ENCODE data around the gene OTOR. TPM values are rescaled to one million over a fixed set of nuclear protein-coding genes. Genes with fewer than 3 reads are reported as not detected.

OTOR gene
- total RNA-seq, 1 donor from 2014 or later, result 0.82 TPM

GRCh38 chr20:16745204-16745603 is 3.0 kb upstream of the OTOR start:
- DNase-seq (ENCODE audit: low spot score in 2 of 2), result no peak
- no peak for FAIRE-seq

GRCh38 chr20:16747291-16747811 is 807 bp upstream of the OTOR start:
- DNase-seq (ENCODE audit: low spot score in 2 of 2) (no peak), FAIRE-seq (no peak)

- FAIRE-seq (no peak), DNase-seq (ENCODE audit: low spot score in 2 of 2) (no peak)
These were observed 1.4 kb downstream of the OTOR start for GRCh38 chr20:16749573-16749972.

DNA sequence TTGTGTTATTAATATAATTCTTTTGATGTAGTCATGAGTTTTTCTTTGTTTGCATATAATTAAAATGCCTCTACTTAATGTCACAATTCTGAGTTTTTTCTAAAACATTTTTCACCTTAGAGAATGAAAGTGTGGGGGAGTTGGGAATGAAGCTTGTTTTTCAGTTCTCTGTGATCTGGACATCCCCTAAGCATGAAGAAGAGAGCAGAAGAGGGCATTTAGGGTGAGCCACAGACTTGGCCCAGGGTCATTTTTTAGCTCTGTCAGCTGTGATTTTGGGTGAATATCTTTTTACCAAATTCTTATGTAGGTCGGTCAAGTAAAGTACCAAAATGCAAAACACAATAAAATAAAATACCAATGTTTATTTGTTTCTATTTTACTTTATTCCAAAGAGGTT is 3.9 kb downstream of the OTOR start:
- DNase-seq (ENCODE audit: low spot score in 2 of 2) (no peak), FAIRE-seq (no peak)

GRCh38 chr20:16752901-16753300 is 4.7 kb downstream of the OTOR start:
- FAIRE-seq, result no peak

DNA sequence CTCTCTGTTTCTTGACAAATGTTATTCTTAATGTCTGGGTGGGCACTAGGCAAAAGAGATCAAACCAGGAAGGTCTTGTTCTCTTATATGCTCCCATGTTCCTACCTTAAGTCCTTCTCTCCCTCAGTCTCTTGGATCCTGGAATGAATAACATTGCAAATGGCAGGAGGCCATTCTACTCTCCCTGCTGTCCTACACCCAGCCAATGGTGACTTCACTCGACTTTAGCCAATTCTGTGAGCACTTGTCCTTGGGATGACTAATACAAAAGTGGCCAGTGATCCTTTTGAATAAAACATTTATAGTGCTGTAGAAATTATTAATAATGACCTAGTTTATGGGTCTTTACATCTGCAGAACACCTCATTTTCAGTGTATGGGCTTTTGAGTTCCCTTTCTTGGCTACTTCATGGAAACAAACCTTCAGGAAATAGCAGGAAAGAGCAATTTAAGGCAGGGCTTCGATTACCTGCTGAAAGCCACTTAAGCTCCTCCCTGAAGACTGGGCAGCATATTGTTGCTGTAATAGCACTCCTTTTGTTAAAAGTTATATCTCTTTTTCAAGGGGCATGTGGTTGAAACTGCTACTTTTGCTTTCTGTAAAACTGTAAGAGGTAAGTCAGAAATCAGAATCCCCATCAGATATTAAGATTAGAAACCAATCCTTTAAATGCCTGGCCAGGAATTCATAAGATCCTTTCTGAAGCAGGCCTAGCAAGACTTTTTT is 10.5 kb downstream of the OTOR start:
- FAIRE-seq, result no peak
- DNase-seq (ENCODE audit: low spot score in 2 of 2), result no peak

More at GRCh38 chr20:16752901-16753300, 4.7 kb downstream of the OTOR start:
- no peak for DNase-seq (ENCODE audit: low spot score in 2 of 2)

- DNase-seq (ENCODE audit: low spot score in 2 of 2) (no peak), FAIRE-seq (no peak)
These were observed 11.0 kb downstream of the OTOR start for GRCh38 chr20:16759181-16759563.

- FAIRE-seq (no peak), DNase-seq (ENCODE audit: low spot score in 2 of 2) (no peak)
These were observed 12.5 kb downstream of the OTOR start for GRCh38 chr20:16760431-16761304.

GRCh38 chr20:16761305-16761829 is 13.2 kb downstream of the OTOR start:
- no peak for FAIRE-seq
- DNase-seq (ENCODE audit: low spot score in 2 of 2), result peak; percentile 25 to 56

- FAIRE-seq, result no peak
- no peak for DNase-seq (ENCODE audit: low spot score in 2 of 2)
These were observed 16.4 kb downstream of the OTOR start for GRCh38 chr20:16764560-16764959.

- FAIRE-seq (no peak), DNase-seq (ENCODE audit: low spot score in 2 of 2) (no peak)
These were observed 23.1 kb downstream of the OTOR start for GRCh38 chr20:16771213-16771612.

DNA sequence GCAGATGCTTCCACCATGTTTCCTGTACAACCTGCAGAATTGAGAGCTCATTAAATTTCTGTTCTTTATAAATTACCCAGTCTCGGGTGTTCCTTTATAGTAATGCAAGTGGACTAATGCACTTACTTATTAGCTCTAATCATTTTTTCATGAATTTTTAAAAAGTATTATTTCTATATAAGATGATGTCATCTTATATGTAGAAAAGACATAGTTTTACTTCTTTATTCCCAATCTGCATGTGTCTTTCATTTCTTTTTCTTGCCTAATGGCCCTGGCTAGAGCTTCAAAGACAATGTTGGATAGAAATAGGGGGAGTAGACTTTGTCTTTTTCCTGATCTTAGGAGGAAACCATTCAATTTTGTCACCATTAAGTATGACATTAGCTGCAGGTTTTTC is 27.8 kb downstream of the OTOR start:
- FAIRE-seq (no peak), DNase-seq (ENCODE audit: low spot score in 2 of 2) (no peak)

DNA sequence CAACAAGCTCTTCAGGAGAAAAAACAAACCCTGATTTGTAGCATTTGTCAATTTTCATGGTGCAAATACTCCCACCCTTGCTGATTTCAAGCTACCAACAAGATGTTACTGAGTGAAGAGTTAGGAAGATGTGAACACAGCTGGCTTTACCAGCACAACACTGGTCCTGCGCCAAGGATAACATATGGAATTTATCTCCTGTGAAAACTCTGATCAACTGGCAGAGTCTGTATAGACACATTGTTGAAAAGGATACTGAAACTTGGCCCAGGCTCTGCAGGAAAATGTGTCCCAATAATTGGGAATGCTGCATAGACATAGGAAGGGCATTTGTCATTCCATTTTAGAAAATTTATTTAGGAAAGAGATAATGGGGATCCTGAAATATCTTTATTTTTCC is 29.0 kb downstream of the OTOR start:
- FAIRE-seq, result no peak
- no peak for DNase-seq (ENCODE audit: low spot score in 2 of 2)

GRCh38 chr20:16778159-16778558 is 30.0 kb downstream of the OTOR start:
- FAIRE-seq, result no peak
- DNase-seq (ENCODE audit: low spot score in 2 of 2), result no peak

- DNase-seq (ENCODE audit: low spot score in 2 of 2) (no peak), FAIRE-seq (no peak)
These were observed 33.3 kb downstream of the OTOR start for GRCh38 chr20:16781496-16781895.

GRCh38 chr20:16785226-16785625 is 37.1 kb downstream of the OTOR start:
- DNase-seq (ENCODE audit: low spot score in 2 of 2), result no peak
- FAIRE-seq, result no peak

Other genes starting within 250 kb of the OTOR start
- gene KIF16B, start 174.9 kb upstream of the OTOR start, total RNA-seq, result 70.1 TPM
- gene SNRPB2, start 18.3 kb upstream of the OTOR start, total RNA-seq, result 71.7 TPM

Measured in frontal cortex (tissue), 4 donors.